Uterus (tissue), 2 donors: ENCODE data around the gene CARD11.

Experiments
- POLR2A ChIP-seq, 2 donors: fragments of 450-650 bp; IDR thresholded peaks; one replicate each; pipeline ENCODE4 v1.6.1; 2016; ENCODE audit warnings: antibody characterized with exemption in 2 of 2, mild to moderate bottlenecking in 1 of 2, moderate library complexity in 1 of 2
- TF ChIP-seq, protein P1 (sequence below), 4 experiments: fragments of 200-600 bp in 2 of 4; fragments of 450-650 bp in 2 of 4; sonication (generic) in 2 of 4; IDR thresholded peaks; one replicate each; pipeline ENCODE4 v1.5.1; 2016 to 2019; ENCODE audit warnings: antibody characterized with exemption in 4 of 4, mild to moderate bottlenecking in 2 of 4, moderate library complexity in 1 of 4

DNA sequence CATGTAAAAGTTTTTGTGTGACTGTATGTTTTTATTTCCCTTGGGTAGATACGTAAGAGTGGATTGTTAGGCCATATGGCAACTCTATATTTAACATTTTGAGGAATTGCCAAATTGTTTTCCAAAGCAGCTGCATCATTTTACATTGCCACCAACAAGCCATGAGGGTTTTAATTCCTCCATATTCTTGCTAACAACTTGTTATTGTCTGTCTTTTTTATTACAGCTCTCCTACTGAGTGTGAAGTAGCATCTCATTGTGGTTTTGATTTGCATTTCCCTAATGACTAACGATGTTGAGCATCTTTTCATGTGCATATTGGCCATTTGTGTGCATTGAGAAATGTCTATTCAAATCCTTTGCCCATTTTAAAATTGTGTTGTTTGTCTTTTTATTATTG, 94.9 kb downstream of the CARD11 start:
- TF ChIP-seq, protein P1, sequence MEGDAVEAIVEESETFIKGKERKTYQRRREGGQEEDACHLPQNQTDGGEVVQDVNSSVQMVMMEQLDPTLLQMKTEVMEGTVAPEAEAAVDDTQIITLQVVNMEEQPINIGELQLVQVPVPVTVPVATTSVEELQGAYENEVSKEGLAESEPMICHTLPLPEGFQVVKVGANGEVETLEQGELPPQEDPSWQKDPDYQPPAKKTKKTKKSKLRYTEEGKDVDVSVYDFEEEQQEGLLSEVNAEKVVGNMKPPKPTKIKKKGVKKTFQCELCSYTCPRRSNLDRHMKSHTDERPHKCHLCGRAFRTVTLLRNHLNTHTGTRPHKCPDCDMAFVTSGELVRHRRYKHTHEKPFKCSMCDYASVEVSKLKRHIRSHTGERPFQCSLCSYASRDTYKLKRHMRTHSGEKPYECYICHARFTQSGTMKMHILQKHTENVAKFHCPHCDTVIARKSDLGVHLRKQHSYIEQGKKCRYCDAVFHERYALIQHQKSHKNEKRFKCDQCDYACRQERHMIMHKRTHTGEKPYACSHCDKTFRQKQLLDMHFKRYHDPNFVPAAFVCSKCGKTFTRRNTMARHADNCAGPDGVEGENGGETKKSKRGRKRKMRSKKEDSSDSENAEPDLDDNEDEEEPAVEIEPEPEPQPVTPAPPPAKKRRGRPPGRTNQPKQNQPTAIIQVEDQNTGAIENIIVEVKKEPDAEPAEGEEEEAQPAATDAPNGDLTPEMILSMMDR (IDR thresholded peaks at IDR 0.05): no peak
- TF ChIP-seq POLR2A (IDR thresholded peaks at IDR 0.05): no peak
